ENCODE results near the gene PRUNE2. TPM values are rescaled to one million over a fixed set of nuclear protein-coding genes. Genes with fewer than 3 reads are reported as not detected.

The PRUNE2 gene
- total and polyA plus RNA-seq, 9 of the 15 experiments (the other 6 are each of a cell fraction or from before 2014, with no cell fraction given), result 0.05 to 0.45 (median 0.18) TPM; not detected in 1

DNA sequence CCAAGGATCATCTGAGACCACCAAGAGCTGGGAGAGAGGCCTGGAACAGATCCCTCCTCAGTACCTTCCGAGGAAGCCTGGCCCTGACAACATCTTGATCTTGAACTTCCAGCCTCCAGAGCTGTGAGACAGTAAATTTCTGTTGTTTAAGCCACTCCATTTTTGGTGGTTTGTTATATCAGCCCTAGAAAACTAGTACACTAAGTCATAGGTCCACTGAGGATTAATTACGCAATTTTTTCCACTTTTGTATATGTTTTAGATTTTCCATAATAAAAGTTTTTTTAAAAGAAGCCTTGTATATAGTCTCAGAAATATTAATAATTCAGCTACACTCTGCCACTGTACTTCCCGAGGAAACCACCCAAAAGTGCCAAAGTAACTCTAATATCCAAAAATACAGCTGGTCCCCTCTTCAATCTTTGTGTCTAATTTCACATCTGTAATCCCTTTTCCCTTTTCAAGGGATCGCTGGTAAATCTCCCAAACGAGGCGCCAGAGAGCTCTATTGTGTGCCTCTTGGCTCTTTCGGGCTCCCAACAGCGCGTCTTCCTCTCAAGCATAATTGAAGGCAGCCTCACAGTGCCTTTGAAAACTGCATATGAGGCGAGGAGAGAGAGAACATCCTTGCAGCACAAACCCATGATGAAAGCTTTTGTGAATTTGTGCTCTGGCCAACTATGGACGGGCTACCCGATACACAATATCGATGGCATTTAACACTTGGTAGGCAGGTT, 32.7 kb downstream of the PRUNE2 start (continued):
- TF ChIP-seq, protein P1, sequence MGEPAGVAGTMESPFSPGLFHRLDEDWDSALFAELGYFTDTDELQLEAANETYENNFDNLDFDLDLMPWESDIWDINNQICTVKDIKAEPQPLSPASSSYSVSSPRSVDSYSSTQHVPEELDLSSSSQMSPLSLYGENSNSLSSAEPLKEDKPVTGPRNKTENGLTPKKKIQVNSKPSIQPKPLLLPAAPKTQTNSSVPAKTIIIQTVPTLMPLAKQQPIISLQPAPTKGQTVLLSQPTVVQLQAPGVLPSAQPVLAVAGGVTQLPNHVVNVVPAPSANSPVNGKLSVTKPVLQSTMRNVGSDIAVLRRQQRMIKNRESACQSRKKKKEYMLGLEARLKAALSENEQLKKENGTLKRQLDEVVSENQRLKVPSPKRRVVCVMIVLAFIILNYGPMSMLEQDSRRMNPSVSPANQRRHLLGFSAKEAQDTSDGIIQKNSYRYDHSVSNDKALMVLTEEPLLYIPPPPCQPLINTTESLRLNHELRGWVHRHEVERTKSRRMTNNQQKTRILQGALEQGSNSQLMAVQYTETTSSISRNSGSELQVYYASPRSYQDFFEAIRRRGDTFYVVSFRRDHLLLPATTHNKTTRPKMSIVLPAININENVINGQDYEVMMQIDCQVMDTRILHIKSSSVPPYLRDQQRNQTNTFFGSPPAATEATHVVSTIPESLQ (CRISPR knock-in tag; IDR thresholded peaks at IDR 0.05), result no peak
- TF ChIP-seq CEBPG (CRISPR knock-in tag; IDR thresholded peaks at IDR 0.05) (no peak), CEBPG (tag; conservative IDR thresholded peaks at IDR 0.05 in 1 of 2, IDR thresholded peaks at IDR 0.05 in 1 of 2) (no peak), HMG20A (CRISPR knock-in tag; conservative IDR thresholded peaks at IDR 0.05) (no peak), HLTF (IDR thresholded peaks at IDR 0.05) (no peak), BRF1 (IDR thresholded peaks at IDR 0.05; ENCODE audit: borderline replicate concordance, extremely low read depth, insufficient read length) (no peak), CHD1 (IDR thresholded peaks at IDR 0.05; ENCODE audit: low read length) (no peak)
- TF ChIP-seq, protein P2, sequence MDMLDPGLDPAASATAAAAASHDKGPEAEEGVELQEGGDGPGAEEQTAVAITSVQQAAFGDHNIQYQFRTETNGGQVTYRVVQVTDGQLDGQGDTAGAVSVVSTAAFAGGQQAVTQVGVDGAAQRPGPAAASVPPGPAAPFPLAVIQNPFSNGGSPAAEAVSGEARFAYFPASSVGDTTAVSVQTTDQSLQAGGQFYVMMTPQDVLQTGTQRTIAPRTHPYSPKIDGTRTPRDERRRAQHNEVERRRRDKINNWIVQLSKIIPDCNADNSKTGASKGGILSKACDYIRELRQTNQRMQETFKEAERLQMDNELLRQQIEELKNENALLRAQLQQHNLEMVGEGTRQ (CRISPR knock-in tag; IDR thresholded peaks at IDR 0.05), result no peak
- TF ChIP-seq, protein P3, sequence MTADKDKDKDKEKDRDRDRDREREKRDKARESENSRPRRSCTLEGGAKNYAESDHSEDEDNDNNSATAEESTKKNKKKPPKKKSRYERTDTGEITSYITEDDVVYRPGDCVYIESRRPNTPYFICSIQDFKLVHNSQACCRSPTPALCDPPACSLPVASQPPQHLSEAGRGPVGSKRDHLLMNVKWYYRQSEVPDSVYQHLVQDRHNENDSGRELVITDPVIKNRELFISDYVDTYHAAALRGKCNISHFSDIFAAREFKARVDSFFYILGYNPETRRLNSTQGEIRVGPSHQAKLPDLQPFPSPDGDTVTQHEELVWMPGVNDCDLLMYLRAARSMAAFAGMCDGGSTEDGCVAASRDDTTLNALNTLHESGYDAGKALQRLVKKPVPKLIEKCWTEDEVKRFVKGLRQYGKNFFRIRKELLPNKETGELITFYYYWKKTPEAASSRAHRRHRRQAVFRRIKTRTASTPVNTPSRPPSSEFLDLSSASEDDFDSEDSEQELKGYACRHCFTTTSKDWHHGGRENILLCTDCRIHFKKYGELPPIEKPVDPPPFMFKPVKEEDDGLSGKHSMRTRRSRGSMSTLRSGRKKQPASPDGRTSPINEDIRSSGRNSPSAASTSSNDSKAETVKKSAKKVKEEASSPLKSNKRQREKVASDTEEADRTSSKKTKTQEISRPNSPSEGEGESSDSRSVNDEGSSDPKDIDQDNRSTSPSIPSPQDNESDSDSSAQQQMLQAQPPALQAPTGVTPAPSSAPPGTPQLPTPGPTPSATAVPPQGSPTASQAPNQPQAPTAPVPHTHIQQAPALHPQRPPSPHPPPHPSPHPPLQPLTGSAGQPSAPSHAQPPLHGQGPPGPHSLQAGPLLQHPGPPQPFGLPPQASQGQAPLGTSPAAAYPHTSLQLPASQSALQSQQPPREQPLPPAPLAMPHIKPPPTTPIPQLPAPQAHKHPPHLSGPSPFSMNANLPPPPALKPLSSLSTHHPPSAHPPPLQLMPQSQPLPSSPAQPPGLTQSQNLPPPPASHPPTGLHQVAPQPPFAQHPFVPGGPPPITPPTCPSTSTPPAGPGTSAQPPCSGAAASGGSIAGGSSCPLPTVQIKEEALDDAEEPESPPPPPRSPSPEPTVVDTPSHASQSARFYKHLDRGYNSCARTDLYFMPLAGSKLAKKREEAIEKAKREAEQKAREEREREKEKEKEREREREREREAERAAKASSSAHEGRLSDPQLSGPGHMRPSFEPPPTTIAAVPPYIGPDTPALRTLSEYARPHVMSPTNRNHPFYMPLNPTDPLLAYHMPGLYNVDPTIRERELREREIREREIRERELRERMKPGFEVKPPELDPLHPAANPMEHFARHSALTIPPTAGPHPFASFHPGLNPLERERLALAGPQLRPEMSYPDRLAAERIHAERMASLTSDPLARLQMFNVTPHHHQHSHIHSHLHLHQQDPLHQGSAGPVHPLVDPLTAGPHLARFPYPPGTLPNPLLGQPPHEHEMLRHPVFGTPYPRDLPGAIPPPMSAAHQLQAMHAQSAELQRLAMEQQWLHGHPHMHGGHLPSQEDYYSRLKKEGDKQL (CRISPR knock-in tag; IDR thresholded peaks at IDR 0.05; ENCODE audit: borderline replicate concordance), result no peak

All from K562 (cell line).